ENCODE data around the gene SLC27A4. TPM values are rescaled to one million over a fixed set of nuclear protein-coding genes. Genes with fewer than 3 reads are reported as not detected.

Gene SLC27A4
- total and polyA plus RNA-seq, 2 of the 13 experiments (the other 11 are each of a cell fraction or from before 2014, with no cell fraction given), result 10.6 to 18.8 TPM

- ATAC-seq, result peak; percentile 6; the same call in 2 of the 3 replicates
- Histone ChIP-seq H3K9ac (ENCODE audit: insufficient read depth, low read depth, low read length) (peak overlapping the region; percentile 96), H3K79me2 (ENCODE audit: insufficient read depth, low read length) (peaks cover 33% of the 10 kb centered on the region), H3K4me3 (replicated peaks in 1 of 3; ENCODE audit: insufficient read depth in 1 of 3, low read depth in 2 of 3, low read length in 3 of 3) (peak overlapping the region; percentile 93 to 99 (median 94)), H3K4me1 (ENCODE audit: insufficient read depth, low read length) (peaks cover 23% of the 10 kb centered on the region), H3K36me3 (replicated peaks in 1 of 2; ENCODE audit: control insufficient read depth in 1 of 2, insufficient read depth in 2 of 2, low read length in 2 of 2) (peaks cover 9 to 28% of the 10 kb centered on the region in 2 experiments), H4K20me1 (ENCODE audit: insufficient read depth, low read length) (no peaks in the 10 kb centered on the region), H3K27ac (ENCODE audit: extremely low read length, insufficient read depth, low read length) (peak overlapping the region; percentile 93), H2AFZ (ENCODE audit: low read length) (peak overlapping the region; percentile 89), H3K27me3 (ENCODE audit: control insufficient read depth in 1 of 2, insufficient read depth in 2 of 2, low read length in 2 of 2) (no peaks in the 10 kb centered on the region; a peak in 1 of 5 replicates), H3K4me2 (ENCODE audit: low read depth, low read length) (peak overlapping the region; percentile 97), H3K9me3 (ENCODE audit: low read length) (no peaks in the 10 kb centered on the region)
- CTCF ChIA-PET (ENCODE audit: low intra/inter-chr PET ratio, low total read pairs), result no interaction called here
- POLR2A ChIA-PET, result interaction anchor here (1.0 to 1.8 kb wide), 2 partner anchors 15 to 26 kb away, joined by 3 to 7 read pairs; no protein-coding TSS in a partner anchor
- intact Hi-C loops (cut with micrococcal nuclease; ENCODE audit: unreplicated experiment), result loop anchor here (2.0 kb wide), 2 partner anchors 19 to 25 kb away; partner anchors contain the start of gene SLC27A4
- DNase-seq (ENCODE audit: low spot score), result no peak
- FAIRE-seq, result peak; percentile 55
- under 1% methylated on average over 11 of the region's 21 CpGs for WGBS (ENCODE audit: low lambda C conversion rate)
- in situ Hi-C loops (cut with HindIII; ENCODE audit: extremely low pct_ligation_motif_present, low pct_unique_long_range_greater_than_20kb), result no loop called here
- TSS peak; percentile 87 for BruUV-seq (replicated peaks)
- TF ChIP-seq GLI4 (CRISPR knock-in tag; IDR thresholded peaks at IDR 0.05; ENCODE audit: borderline replicate concordance), result 0 out of 2 replicates have a peak, but pooled peaks have one; percentile 20
- peak; percentile 70; the same call in 1 of the 2 replicates for TF ChIP-seq GFI1 (CRISPR knock-in tag; IDR thresholded peaks at IDR 0.05; ENCODE audit: borderline replicate concordance)
- 0 out of 2 replicates have a peak, but pooled peaks have one; percentile 59 for TF ChIP-seq ARID2 (CRISPR knock-in tag; IDR thresholded peaks at IDR 0.05; ENCODE audit: borderline replicate concordance)
- no peak for TF ChIP-seq ZNF546 (CRISPR knock-in tag; conservative IDR thresholded peaks at IDR 0.05)
- TF ChIP-seq LCORL (IDR thresholded peaks at IDR 0.05), result 0 out of 2 replicates have a peak, but pooled peaks have one; percentile 11
- no peak for TF ChIP-seq LCORL (CRISPR knock-in tag; IDR thresholded peaks at IDR 0.05)
- peak; percentile 7; the same call in 1 of the 2 replicates for TF ChIP-seq ZNF619 (CRISPR knock-in tag; IDR thresholded peaks at IDR 0.05)
- peak; percentile 89; the same call in 1 of the 2 replicates for TF ChIP-seq THAP7 (CRISPR knock-in tag; IDR thresholded peaks at IDR 0.05)
- no peak for TF ChIP-seq ZNF232 (CRISPR knock-in tag; IDR thresholded peaks at IDR 0.05; ENCODE audit: borderline replicate concordance)
- no peak for TF ChIP-seq FOXP1 (IDR thresholded peaks at IDR 0.05)
- 0 out of 2 replicates have a peak, but pooled peaks have one; percentile 2 for TF ChIP-seq FOXP1 (CRISPR knock-in tag; IDR thresholded peaks at IDR 0.05)
- peak; percentile 36 for TF ChIP-seq JARID2 (CRISPR knock-in tag; IDR thresholded peaks at IDR 0.05; ENCODE audit: insufficient replicate concordance)
- 0 out of 2 replicates have a peak, but pooled peaks have one; percentile 85 for TF ChIP-seq NAIF1 (CRISPR knock-in tag; IDR thresholded peaks at IDR 0.05; ENCODE audit: borderline replicate concordance)
- TF ChIP-seq TERF1 (CRISPR knock-in tag; IDR thresholded peaks at IDR 0.05), result 0 out of 2 replicates have a peak, but pooled peaks have one; percentile 21
- peak; percentile 58 for TF ChIP-seq ZNF770 (CRISPR knock-in tag; IDR thresholded peaks at IDR 0.05)
- 0 out of 2 replicates have a peak, but pooled peaks have one; percentile 11 for TF ChIP-seq ZNF598 (CRISPR knock-in tag; IDR thresholded peaks at IDR 0.05; ENCODE audit: borderline replicate concordance)
- TF ChIP-seq SIX4 (CRISPR knock-in tag; IDR thresholded peaks at IDR 0.05), result no peak
- 0 out of 2 replicates have a peak, but pooled peaks have one; percentile 40 for TF ChIP-seq SMYD3 (CRISPR knock-in tag; IDR thresholded peaks at IDR 0.05)
- TF ChIP-seq NFYC (CRISPR knock-in tag; IDR thresholded peaks at IDR 0.05), result 0 out of 2 replicates have a peak, but pooled peaks have one; percentile 3
- TF ChIP-seq ZNF335 (CRISPR knock-in tag; IDR thresholded peaks at IDR 0.05), result peak; percentile 82; the same call in 1 of the 2 replicates
- no peak for TF ChIP-seq ZNF839 (CRISPR knock-in tag; IDR thresholded peaks at IDR 0.05; ENCODE audit: borderline replicate concordance)
- no peak for TF ChIP-seq PAX8 (CRISPR knock-in tag; IDR thresholded peaks at IDR 0.05; ENCODE audit: borderline replicate concordance)
Observed at GRCh38 chr9:128321879-128322403, 18.4 kb upstream of the SLC27A4 start.
